GM19099 (cell line): ENCODE data around the gene SLC25A29.

Experiments
- POLR2A ChIP-seq: IDR thresholded peaks from 3 replicates; pipeline ENCODE4 v1.6.1; 2011; ENCODE audit warnings: low read depth; ENCODE audit not compliant: insufficient read length; ENCODE audit errors: extremely low read depth

The SLC25A29 gene

DNA sequence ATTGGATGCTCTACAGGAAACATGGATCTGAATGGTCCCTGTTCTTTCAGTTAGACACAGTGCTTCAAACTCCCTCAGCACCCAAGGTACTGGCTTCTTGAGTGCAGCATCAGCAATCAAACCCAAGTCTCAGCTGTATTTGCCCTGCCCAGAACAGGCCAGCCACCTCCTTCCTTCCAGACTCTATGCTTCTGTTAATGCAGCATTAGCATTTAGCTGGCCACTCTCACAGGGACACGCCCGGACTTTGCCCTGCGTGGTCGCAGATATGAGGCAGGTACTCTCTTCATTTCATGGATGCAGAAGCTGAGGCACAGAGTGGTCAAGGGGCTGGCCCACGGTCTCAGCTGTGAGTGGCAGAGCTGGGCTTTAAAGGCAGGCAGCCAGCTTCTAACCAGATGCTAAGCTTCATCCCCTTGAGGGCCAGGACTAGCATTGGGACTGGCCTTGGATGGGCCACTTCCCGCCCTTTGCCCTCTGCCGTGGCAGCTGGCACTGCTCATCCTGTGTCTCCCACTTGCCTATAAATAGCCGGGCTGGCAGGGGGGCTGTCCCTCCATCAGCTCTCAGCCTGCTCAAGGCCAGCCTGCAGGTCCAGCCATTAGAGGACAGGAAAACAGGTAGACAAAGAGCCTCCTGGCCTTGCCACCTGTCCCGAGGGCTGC lies 15.4 kb upstream of the SLC25A29 start:
- TF ChIP-seq POLR2A = no peak

- TF ChIP-seq POLR2A = no peak
Observed at GRCh38 chr14:100320157-100320856, 14.1 kb upstream of the SLC25A29 start.

- TF ChIP-seq POLR2A = no peak
Observed at GRCh38 chr14:100317912-100318808, 11.9 kb upstream of the SLC25A29 start.

DNA sequence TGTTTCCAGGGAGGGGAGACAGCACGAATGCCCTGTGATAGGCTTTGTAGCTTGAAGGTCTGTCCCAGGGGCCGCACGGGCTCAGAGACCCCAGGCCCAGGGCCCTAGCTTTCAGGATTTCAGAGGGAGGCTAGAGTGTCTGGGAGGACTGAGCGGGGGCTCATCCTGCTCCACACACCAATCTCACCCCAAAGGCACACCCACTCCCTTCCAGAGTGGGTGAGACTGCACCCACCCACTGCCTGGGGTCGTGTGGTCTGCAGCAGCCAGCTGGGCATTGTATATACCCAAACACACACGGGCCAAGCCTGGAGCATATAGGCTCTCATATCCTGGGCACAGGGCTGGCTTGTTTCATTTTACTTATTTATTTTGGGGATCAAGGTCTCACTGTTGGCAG lies 11.1 kb upstream of the SLC25A29 start:
- no peak for TF ChIP-seq POLR2A

GRCh38 chr14:100314724-100315123 lies 8.5 kb upstream of the SLC25A29 start:
- no peak for TF ChIP-seq POLR2A

DNA sequence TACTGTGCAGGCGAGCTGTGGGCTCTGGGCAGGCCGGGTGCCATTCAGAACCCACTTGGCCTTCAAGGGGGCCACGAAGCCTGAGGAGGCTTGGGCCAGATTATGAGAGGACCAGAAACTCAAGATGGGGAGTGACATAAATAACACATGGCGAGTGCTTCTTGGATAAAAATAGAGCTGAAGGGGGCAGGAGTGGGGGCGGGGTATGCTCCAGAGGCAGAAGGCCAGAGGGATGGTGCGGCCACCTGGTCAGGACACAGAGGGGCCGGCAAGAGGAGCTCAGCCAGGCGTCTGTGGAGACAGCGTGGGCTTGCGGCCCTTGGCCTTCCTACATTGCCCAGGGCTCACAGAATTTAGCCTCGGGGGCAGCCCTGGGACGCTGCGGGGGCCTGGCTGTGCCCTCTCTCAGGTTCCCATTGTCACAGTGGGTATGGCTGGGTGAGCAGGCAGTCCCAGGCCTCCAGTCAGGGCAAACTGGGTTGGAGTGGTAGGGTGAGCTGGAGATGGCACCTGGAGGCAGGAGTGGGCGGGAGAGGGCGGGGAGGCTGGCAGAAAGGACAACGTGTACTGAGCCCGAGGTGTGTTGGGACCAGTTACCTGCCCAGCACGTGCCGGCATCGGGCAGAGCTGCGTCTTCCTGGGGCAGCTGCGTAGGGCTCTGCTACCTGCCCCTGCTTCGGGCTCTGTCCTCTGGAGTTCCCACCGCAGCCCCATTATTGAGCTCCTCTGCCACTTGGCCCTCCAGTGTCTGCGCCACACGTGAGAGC lies 7.4 kb upstream of the SLC25A29 start:
- TF ChIP-seq POLR2A = no peak

DNA sequence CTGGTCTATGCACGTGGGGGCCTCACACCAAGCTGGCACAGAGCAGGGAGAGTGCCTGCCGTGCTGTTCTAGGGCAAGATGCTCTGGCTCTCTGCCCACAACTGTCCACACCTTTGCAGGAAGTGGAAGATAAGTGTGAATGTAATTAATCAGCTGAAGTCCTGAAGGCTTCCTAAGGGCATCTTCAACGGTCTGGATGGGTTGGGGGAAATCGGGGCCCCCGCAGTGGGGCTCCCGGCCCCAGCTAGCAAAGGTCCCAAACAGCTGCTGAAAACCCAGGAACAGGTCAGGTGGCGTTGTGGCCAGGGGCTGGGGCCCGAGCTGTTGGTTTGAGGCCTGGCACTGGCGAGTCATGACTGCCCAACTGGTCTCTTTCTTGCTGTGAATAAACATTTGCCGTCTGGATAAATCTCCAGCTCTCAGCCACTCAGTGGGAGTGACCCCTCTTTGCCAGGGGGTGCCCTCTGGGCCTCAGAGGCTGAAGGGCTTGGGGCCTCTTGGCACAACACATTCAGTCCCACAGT lies 6.7 kb upstream of the SLC25A29 start:
- TF ChIP-seq POLR2A = no peak

DNA sequence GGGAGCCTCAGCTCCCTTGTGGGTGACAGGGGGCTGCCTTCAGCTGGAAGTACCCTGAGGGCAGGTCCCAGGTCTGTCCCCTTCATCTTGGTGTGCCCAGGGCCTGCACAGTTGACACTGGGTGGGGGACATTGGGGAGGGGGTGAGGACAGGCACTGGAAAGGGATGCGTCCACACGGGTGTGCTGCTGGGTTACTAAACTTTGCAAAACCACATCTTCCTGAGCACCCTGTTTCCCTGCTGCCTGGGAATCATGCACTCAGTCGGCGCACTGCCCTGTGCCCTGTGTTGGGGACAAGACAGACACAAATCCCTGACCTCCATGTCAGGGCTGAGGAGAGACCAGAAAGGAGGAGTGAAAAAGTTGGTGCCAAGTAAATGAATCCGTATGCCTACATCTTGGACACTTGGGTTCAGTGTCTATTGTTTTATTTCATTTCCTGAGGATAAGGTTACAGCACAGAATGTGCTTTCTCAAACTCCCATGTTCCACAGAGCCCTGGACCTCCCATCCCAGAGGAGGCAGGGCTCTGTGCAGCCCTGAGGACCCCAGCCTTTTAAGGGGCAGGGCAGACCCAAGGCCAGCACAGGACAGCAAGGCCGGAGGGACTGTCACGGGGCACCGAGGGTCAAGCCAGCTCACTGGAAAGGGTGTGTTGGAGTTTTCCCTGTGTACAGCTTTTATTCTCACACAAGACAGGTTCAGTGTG lies 2.9 kb upstream of the SLC25A29 start:
- no peak for TF ChIP-seq POLR2A

DNA sequence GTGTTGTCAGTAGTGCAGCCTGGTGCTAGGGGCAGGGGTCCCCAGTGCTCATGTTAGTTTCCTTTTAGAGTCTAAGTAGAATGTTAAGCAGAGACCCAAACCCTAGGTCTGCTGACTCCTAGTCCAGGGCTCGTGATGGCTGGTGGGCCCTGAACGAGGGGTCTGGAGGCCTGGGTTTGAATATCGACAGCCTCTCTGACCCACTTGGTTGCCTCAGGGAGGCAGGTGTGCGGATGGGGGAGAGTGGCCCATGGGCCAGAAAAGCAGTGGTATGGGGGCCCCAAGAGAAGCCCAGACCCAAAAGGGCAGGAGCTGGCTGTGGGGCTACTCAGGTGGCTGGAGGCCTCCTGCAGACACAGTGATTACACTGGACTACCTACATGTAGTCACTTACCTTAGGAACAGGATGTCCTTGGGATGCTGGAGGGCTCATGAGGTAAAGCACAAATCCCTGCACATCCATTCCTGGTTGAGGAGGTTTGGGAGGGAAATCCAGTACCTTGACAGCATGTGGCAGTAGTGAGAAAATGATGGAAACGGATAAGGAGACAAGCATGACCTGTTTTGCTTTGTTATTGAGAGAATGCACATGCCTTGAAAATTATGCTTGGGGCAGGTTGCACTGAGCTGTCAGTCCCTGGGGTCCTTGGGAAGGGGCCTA lies 1.7 kb upstream of the SLC25A29 start:
- TF ChIP-seq POLR2A = no peak

DNA sequence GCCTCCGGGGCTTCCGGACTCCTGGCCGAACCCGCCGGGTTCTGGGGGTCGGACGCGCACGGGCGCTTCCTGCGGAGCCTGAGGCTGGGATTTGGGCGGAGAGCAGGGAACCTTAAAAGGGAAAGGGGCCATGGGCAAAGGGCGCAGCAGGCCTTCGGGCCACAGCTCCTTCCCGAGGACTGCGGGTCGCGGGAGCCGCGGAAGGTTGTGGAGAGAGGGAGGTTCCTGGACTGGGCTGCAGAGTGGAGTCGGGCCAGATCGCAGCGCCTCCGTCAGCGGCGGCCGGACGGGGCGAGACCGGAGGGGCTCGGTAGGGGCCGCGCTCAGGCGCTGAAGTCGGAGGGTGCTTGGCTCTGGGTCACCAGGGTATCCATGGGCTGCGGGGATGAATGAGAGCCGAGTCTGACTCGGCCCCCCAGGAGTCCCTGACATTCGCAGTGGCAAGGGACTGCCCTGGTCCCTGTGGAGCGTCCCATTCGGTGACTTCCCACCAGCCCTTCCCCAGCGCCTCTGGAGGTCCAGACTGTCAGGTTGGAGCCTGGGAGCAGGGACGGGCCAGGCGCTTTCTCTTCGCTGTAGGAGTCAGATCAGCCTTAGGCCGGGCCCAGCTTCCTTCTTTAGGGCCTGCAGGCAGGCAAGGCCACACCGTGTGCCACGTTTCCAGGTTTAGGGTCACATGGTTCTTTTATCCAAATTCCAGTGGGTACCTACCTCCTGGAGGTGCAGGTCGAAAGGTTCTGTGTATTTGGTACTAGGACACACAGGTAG lies 938 bp upstream of the SLC25A29 start:
- no peak for TF ChIP-seq POLR2A

GRCh38 chr14:100305324-100306100 lies 732 bp downstream of the SLC25A29 start:
- no peak for TF ChIP-seq POLR2A

DNA sequence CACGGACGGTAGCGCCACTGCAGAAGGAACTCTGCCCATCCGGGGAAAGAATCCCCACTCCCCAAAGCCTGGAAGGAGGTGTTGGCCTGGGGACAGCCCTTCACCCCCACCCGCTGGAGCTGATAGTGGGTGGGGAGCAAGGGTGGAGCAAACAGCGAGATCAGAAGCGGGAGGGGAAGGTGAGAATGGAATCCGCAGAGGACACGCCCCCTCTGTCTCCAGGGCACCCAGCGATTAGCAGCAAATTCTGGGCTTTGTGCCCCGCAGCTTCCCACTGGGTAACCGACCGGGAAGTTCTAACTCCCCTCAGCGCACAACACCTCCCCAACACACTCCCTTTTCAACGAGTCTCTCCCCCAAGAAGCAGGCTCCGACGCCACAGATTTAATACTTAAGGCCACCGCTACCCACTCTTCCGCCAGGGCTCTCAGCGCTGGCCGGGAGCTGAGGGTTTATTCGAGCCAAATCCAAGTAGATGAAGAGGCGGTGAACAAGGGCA lies 1.4 kb downstream of the SLC25A29 start:
- TF ChIP-seq POLR2A = no peak
